Urinary bladder (tissue), 4 donors: Measurements from ENCODE around the gene NAIF1. TPM values are rescaled to one million over a fixed set of nuclear protein-coding genes. Genes with fewer than 3 reads are reported as not detected.

ENCODE experiments used
- DNase-seq: peaks from one replicate; pipeline ENCODE4 v3.0.0-alpha.2; 2015; ENCODE audit errors: extremely low spot score
- H3K27ac ChIP-seq: one replicate; pipeline ENCODE4 v1.5.1; 2013; ENCODE audit warnings: low read depth, mild to moderate bottlenecking, moderate library complexity
- H3K36me3 ChIP-seq: one replicate; pipeline ENCODE4 v1.6.1; 2013; ENCODE audit warnings: mild to moderate bottlenecking, moderate library complexity; ENCODE audit not compliant: insufficient read depth
- H3K4me1 ChIP-seq: one replicate; pipeline ENCODE4 v1.6.1; 2013; ENCODE audit warnings: mild to moderate bottlenecking, moderate library complexity; ENCODE audit not compliant: insufficient read depth
- H3K4me3 ChIP-seq: one replicate; pipeline ENCODE4 v1.5.1; 2013; ENCODE audit warnings: low read depth, low read length
- WGBS: extraction: QIAGEN DNeasy Blood & Tissue Kit; methylation state at CpG from one replicate; pipeline ENCODE4 v1.1.7; 2013; 5-methylcytosine and 5-hydroxymethylcytosine counted together
- polyA plus RNA-seq: library from polyadenylated mRNA; stranded (reverse); fragments of 200-250 nt; gene quantifications from one replicate; pipeline ENCODE4 v1.2.3, GENCODE V29; 2013
- total RNA-seq: library from RNA; depleted of rRNA; stranded (reverse); fragments of >200 nt; gene quantifications from one replicate; pipeline ENCODE4 v1.2.3, GENCODE V29; 2014
- donor health status: healthy with polysubstance abuse.
- donor health status: healthy.

NAIF1 gene
- total and polyA plus RNA-seq, 2 donors = 6.9 to 8.2 TPM

- WGBS = 12% methylated on average over 32 of the region's 32 CpGs
- peak; percentile 88 for DNase-seq
- peak overlapping the region; percentile 91 for H3K27ac ChIP-seq
- peaks cover 3% of the 10 kb centered on the region for H3K4me1 ChIP-seq
- H3K4me3 ChIP-seq = peak overlapping the region; percentile 19
- no peaks in the 10 kb centered on the region for H3K36me3 ChIP-seq
These were observed 31.4 kb upstream of the NAIF1 start for GRCh38 chr9:128098297-128099230.

DNA sequence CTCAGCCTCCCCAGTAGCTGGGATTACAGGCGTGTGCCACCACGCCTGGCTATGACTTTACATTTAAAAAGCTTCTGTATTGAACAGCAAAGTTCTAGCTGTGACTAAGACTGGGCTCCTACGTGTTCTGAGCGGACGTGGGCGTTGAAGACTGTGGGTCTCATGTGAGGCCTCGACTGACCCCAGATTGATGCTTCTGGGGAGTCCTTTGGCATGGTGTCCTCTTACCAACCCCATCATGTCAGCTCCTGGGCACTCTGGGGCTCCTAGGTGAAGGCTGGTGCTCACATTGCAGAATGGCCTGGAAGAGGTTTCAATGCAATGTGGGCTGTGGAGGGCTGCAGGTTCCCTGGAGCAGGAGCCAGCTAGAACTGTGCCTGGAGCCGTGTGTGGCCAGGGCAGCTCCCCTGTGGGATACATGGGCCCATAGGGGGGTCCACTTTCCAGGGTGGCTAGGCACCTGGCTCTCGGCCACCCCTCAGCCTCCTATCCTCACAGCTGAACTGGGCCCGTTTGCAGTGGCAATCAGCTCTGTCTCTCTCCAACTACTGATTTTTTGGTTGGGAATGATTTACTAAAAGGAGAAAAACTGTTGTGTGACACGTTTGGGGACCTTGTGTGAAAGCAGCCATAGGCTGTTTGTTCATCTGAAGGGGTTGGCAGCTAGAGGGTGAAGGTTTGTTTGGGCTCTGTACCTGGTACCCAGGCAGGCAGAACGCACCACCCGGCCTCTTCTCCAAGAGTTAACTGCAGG is 30.6 kb upstream of the NAIF1 start:
- H3K4me3 ChIP-seq = no peak overlapping the region
- H3K27ac ChIP-seq = peak overlapping the region; percentile 82
- WGBS = 61% methylated on average over 13 of the region's 13 CpGs
- no peak for DNase-seq
- H3K4me1 ChIP-seq = peaks cover 3% of the 10 kb centered on the region
- no peaks in the 10 kb centered on the region for H3K36me3 ChIP-seq

GRCh38 chr9:128096616-128097536 is 29.8 kb upstream of the NAIF1 start:
- no peak for DNase-seq
- peaks cover 3% of the 10 kb centered on the region for H3K4me1 ChIP-seq
- no peak overlapping the region for H3K4me3 ChIP-seq
- H3K27ac ChIP-seq = no peak overlapping the region
- WGBS = 77% methylated on average over 19 of the region's 19 CpGs
- H3K36me3 ChIP-seq = no peaks in the 10 kb centered on the region

DNA sequence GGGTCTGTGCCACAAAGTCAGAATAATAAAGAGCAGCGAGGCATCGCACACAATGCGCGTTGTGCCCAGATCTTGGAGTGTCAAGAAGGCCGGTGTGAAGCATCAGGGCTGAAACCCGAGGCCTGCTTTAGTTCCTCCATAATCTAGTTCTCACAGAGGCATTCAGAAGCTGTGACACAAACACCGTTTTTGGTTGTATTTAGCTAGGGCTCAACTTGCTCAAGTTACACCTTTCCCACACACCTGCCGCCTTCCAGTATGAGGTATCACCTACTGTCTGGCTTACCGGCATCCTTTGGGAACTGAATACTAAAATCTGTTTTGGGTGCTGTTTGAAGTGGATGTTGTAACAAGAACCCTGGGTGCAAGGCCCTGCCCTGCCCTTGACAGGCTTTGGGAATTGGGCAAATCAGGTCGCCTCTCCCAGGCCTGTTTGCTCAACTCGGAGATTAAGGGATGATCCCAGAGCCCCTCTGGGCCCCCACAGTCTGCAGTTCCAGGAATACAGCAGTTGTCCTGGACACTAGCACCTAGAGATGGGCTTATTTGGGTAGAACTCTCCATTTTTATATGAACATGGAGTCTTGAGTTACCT is 27.9 kb upstream of the NAIF1 start:
- peak overlapping the region; percentile 75 for H3K27ac ChIP-seq
- no peak for DNase-seq
- no peaks in the 10 kb centered on the region for H3K36me3 ChIP-seq
- WGBS = 71% methylated on average over 11 of the region's 11 CpGs
- H3K4me3 ChIP-seq = no peak overlapping the region
- peaks cover 3% of the 10 kb centered on the region for H3K4me1 ChIP-seq

- H3K4me3 ChIP-seq = no peak overlapping the region
- no peaks in the 10 kb centered on the region for H3K36me3 ChIP-seq
- H3K27ac ChIP-seq = peak overlapping the region; percentile 75
- peak; percentile 98 for DNase-seq
- peaks cover 3% of the 10 kb centered on the region for H3K4me1 ChIP-seq
- 12% methylated on average over 8 of the region's 8 CpGs for WGBS
These were observed 27.2 kb upstream of the NAIF1 start for GRCh38 chr9:128094166-128094949.

- peaks cover 3% of the 10 kb centered on the region for H3K4me1 ChIP-seq
These were observed 25.9 kb upstream of the NAIF1 start for GRCh38 chr9:128093011-128093410.

DNA sequence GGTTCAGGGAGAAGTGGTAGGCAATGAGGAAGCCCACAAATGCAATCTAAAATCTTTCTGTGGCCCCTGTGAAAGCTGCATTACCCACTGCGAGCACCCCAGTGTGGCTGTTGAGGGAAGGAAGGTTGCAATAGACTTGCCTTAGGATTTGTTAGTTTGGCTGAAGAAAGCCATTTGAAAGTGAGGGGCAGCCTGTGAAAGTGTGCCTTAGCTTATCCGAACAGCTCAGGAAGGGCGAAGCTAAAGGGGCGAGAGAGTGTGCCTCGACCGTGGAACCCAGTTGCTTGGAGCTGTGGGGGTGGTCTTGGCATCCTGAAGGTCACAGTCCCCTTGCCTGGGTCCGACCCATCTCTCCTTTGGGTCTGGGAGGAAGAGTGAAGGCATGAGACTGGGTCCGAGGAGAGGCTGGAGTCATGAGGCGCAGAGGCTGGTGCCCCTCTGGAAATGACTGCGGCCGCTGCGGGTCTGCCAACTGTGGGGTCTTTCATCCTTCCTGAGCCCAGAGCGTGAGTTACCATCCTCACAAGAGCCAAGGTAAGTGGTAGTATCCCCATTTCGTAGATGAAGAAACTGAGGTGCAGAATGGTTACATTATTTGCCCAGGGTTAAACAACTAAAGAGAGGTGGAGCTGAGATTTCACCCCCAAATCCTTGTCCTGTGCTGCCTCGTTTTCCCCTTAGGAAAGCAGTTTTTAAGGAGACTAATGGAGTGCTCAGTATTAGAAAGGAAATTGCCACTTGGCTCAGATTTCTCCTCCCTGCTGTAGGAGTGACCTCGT is 25.3 kb upstream of the NAIF1 start:
- Histone ChIP-seq H3K27ac (no peak overlapping the region), H3K36me3 (no peaks in the 10 kb centered on the region), H3K4me3 (no peak overlapping the region), H3K4me1 (no peaks in the 10 kb centered on the region)
- 85% methylated on average over 16 of the region's 16 CpGs for WGBS
- no peak for DNase-seq

More at GRCh38 chr9:128093011-128093410, 25.9 kb upstream of the NAIF1 start:
- Histone ChIP-seq H3K4me3 (no peak overlapping the region), H3K27ac (peak overlapping the region; percentile 66), H3K36me3 (no peaks in the 10 kb centered on the region)
- no peak for DNase-seq
- 47% methylated on average over 4 of the region's 4 CpGs for WGBS

DNA sequence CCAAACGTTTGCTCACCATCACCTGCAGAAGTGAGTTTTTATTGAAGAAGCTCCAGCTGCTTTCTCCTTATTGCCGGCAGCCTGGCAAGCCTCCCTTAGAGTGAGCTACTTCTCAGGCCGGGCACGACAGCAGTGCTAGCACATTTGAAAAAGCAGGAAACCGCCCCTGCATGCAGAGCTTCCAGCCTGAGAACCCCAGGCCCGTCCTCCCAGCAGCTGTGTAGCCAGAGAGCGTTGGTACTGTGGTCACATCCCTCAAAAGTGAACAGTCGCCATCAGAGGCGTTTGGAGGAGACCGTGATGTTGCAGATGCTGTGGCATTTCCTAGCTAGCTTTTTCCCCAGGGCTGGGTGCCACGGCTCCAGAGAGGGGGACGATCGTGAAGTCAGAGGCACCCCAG is 24.5 kb upstream of the NAIF1 start:
- Histone ChIP-seq H3K36me3 (no peaks in the 10 kb centered on the region), H3K27ac (no peak overlapping the region), H3K4me3 (peak overlapping the region; percentile 4), H3K4me1 (no peaks in the 10 kb centered on the region)
- DNase-seq = no peak
- WGBS = 33% methylated on average over 13 of the region's 13 CpGs

DNA sequence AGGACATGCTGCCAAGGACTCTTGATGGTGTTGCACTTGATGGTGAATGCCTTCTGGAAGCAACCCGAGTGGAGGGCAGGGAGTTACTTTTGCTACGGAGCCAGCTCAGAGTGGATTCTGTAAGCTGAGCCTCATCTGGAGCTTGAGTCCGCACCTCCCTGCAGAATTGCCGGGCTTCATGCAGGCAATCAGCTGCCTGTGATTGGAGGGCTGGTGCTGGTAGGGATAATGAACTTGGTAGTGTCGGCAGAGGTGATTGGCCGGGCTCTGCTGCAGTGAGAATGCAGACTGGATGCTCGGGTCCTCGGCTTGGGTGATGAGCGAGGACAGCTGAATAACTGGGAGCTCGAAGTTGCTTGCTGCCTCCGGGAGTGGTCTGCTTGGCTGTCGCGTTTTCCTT is 24.0 kb upstream of the NAIF1 start:
- DNase-seq = no peak
- no peaks in the 10 kb centered on the region for H3K4me1 ChIP-seq
- no peaks in the 10 kb centered on the region for H3K36me3 ChIP-seq
- 23% methylated on average over 13 of the region's 13 CpGs for WGBS
- no peak overlapping the region for H3K27ac ChIP-seq
- H3K4me3 ChIP-seq = no peak overlapping the region

GRCh38 chr9:128089299-128089698 is 22.2 kb upstream of the NAIF1 start:
- Histone ChIP-seq H3K36me3 (no peaks in the 10 kb centered on the region), H3K4me1 (no peaks in the 10 kb centered on the region), H3K27ac (no peak overlapping the region), H3K4me3 (no peak overlapping the region)
- 91% methylated on average over 1 of the region's 1 CpG for WGBS
- no peak for DNase-seq

- H3K4me1 ChIP-seq = no peaks in the 10 kb centered on the region
- 83% methylated on average over 9 of the region's 9 CpGs for WGBS
- no peak overlapping the region for H3K4me3 ChIP-seq
- no peak overlapping the region for H3K27ac ChIP-seq
- H3K36me3 ChIP-seq = no peaks in the 10 kb centered on the region
- no peak for DNase-seq
These were observed 21.3 kb upstream of the NAIF1 start for GRCh38 chr9:128088253-128088945.
